T-helper 22 cell (primary cell): ENCODE results near the gene CD209.
"Not testable (repeated sequence)": the region's sequence is repeated elsewhere in the genome, so short reads cannot be mapped to it uniquely, and the experiment has no call there.

Experiments
- DNase-seq: peaks from one replicate; pipeline ENCODE4 v3.0.0-alpha.2; 2020; ENCODE audit warnings: low read depth

CD209 gene, protein sequence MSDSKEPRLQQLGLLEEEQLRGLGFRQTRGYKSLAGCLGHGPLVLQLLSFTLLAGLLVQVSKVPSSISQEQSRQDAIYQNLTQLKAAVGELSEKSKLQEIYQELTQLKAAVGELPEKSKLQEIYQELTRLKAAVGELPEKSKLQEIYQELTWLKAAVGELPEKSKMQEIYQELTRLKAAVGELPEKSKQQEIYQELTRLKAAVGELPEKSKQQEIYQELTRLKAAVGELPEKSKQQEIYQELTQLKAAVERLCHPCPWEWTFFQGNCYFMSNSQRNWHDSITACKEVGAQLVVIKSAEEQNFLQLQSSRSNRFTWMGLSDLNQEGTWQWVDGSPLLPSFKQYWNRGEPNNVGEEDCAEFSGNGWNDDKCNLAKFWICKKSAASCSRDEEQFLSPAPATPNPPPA

DNA sequence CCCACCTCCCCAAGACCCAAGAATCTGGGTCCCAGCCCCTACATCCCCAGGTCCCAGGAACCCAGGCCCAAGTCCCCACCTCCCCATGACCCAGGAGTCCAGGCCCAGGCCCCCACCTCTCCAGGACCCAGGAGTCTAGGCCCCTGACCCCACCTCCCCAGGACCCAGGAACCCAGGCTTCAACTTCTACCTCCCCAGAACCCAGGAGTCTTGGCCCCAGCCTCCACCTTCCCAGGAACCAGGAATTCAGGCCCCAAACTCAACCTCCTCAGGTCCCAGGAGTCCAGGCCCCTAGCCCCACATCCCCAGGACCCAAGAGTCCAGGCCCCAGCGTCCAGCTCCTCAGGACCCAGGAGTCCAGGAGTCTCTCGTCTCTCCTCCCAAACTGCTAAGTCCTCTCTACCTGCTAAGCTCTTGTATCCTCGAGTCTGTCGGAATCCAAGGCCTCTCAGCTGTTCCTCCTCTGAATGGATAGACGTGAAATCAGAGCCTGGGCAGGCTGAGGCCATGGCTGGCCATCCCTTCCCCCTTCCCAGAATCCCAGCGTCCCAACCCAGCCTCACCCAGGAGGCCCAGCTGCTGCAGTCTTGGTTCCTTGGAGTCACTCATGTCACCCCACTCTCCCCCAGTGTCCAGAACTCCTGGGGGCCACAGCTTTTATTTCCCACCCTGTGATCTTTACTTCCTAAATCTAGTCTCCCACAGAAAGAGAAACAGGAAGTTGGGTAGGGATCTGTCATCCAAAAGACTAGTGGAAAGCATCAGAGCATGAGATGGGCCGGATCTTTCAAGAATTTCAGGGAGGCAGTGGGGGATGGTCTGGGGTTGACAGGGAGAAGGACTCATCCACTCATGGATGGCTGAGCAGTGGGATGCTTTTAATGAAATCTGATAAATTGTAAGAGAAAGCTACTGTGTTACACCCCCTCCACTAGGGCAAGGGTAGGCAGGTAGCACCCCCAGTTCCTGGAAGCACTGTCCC, at the start of gene CD209:
Gene CD209, minus strand, starts transcription at position 632 of the 982 bp plus-strand sequence. Its CDS starts 23 bp downstream, at position 609.
- DNase-seq = no peak

DNA sequence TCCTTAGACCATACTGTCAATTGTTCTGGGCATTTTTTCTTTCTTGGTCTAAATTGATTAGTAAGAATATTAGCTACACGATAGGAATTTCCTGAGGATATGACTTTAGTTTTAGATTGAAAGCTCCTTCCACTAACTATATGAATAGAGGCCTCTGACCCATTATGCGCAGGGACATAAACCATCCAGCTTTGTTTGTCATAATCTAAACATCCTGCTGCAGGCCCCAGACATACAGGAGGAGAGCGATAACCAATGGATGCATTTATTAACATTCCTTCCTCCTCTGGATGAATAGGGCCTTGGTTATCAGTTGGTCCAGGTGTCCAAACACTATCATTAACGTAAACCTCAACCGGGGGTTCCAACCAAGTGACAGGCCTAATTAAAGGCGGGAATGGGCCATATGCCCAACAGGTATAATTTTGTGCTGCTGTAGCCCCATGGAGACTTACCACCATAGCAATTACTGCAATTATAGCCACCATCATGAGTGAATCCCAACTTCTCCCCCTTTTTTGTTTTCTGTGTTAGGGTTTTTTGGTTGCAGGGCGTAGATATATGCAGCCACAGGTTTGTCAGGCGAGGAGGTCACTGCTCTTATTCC, 48.3 kb upstream of the CD209 start:
- no peak for DNase-seq

DNA sequence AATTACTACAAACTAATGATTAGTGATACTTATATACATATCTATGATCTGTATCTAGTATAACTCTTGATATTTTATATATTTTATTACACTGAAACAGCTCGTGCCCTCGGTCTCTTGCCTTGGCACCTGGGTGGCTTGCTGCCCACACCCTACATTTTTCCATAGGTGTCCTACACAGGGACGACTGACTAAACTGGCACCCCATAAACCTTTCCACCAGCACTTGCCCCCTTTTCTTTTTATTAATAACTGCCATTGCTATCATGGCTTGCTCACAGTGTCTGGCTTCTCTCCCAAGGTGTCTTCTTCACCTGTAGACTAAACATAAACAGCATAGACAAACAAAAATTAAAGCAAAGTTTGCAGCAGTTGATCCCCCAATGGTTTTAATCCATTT, 46.2 kb upstream of the CD209 start:
- no peak for DNase-seq

DNA sequence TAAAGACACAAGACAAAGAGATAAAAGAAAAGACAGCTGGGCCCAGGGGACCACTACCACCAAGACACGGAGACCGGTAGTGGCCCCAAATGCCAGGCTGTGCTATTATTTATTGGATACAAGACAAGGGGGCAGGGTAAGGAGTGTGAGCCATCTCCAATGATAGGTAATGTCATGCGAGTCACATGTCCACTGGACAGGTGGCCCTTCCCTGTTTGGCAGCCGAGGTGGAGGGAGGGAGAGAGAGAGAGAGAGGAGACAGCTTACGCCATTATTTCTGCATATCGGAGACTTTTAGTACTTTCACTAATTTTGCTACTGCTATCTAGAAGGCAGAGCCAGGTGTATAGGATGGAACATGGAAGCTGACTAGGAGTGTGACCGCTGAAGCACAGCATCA, 45.4 kb upstream of the CD209 start:
- not testable (repeated sequence) for DNase-seq

DNA sequence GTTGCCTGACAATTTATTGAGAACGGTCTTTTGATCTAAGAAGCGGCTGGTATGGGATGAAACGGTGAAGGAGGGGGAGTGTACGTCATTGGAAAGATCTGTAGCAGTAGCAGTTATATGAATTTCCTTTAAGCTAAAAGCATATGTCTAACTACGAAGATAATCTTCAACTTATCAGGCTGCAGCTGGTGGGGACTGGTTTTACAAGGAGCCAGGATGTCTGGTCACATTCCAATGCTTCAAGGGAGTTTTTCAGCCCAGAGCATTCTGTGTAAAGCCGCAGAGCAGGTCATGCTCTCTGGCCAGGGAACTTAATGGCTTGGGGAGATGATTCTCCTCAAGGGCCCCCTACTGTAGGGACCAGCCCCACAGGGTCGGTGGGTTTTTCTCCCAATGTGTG, 44.9 kb upstream of the CD209 start:
- no peak for DNase-seq

DNA sequence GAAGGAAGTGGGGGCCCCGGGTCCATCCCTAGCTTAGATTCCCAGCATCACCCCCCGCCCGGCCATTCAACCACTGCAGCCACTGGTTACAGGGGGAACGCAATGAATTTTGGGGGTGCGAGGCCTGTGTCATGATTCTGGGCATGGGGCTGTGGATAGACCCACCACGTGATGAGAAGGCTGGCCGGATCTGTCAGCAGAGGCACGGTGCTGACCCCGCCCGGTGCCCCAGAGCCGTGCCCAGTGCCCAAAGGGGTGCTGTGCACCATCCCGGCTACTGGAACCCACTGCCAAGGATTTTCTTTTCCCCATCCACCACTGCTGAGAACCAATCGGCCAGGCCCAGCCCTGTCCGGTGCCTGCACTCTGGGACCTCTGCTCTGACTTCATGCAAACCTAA, 43.1 kb upstream of the CD209 start:
- no peak for DNase-seq

DNA sequence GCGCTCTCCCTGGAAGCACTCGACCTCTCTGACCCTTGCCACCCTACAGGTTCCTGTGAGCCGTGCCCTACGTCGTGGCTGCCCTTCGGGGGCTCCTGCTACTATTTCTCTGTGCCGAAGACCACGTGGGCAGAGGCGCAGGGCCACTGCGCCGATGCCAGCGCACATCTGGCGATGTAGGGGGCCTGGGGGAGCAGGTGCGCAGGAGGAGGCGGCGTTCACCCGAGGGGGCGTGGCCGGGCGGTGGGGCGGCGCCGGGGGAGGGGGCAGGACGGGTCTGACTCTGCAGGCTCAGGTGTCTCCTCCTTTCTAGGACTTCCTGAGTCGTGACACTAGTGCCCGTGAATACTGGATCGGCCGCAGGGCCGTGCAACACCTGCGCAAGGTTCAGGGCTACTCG, 42.1 kb upstream of the CD209 start:
- DNase-seq = no peak

DNA sequence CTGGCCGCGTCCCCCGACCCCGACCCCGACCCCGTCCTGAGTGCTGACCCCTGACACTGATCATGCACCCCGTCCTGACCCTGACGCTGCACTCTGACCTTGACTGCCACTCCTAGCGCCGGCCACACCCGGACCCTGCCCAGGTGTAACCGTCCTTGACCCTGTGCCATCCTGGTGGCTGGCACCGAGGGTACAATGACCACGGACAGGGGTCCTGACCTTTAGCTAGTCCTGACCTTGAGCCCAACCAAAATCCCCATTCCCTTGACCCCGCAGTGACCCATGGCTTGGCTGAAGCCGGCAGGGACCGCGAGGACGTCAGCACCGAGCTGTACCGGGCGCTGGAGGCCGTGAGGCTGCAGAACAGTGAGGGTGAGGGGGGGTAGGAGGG, 41.6 kb upstream of the CD209 start:
- DNase-seq = no peak

DNA sequence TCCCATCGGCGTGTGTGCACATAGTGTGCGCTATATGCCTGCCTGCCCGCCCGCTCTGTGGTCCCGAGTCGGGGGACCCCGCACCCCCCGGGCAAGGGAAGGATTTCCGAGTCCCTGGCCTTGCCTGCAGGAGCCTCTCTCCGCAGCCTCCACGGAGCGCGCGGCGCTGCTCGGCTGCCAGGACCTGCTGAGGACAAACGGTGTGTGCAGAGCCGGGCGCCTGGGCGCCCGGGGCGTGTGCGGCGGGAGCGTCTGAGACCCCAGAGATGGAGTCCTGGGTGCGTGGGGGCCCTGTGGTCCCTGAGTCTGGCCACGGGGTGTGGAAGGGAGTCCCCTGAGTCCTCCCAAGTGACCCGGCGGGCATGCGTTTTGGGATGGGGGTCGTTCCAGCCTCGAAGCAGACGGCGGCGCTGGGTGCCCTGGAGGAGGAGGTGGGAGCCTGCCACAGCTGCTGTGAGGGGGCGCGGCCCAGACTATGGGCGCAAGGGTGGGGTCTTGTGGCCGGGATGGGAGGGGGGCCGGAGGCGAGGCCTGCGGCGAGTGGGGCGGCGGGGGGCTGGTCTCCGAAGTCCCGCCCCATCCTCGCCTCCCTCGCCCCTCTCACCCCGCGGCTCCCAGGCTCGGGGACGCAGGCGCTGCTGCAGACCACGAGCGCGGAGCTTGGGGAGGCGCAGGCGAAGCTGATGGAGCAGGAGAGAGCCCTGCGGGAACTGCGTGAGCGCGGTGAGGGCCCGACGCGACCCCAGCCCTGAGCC, 41.0 kb upstream of the CD209 start:
- DNase-seq = no peak

DNA sequence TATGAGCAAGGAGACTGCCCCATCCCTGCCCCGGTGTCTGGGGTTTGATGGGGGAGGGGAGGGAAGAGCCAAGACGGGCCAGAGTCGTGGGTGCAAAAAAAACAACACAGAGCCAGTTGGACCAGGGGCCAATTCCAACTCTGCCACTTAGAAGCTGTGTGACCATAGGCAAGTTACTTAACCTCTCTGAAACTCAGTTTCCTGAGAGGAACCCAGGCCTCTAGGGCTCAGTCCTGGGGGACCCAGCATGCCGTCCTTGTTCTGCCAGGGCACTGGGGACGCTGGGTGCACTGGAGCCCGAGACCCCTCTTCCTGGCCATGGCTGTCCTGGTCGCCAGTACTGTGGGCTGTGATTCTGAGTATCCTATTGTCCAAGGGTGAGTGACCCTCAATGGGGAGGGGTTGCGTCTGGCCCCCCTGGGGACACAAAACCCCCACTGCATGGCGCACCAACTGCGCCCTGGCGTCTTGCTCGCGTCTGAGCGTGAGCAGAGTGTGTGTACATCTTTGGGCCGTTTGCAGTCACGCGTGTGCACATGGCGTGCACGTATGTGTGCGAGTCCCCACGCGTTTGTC, 40.4 kb upstream of the CD209 start:
- DNase-seq = no peak

DNA sequence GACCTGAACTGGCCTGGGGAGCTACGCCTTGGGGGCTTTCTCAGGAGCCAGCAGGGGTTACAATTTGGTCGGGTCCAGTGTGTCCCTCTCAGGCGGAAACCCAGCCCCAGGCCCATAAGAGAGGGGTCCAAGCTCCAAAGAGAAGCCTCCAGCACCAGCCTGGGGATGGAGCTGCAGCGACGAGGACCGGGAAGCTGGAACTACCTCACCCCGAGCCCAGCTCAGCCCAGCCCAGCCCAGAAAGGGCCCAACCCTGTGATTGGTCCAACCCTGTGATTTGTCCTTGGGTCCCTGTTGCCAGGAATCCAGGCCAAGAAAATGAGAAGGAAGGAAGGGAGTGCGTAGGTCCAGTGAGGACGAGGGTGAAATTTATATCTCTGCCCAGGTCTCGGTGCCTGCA, 39.8 kb upstream of the CD209 start:
- DNase-seq = no peak

DNA sequence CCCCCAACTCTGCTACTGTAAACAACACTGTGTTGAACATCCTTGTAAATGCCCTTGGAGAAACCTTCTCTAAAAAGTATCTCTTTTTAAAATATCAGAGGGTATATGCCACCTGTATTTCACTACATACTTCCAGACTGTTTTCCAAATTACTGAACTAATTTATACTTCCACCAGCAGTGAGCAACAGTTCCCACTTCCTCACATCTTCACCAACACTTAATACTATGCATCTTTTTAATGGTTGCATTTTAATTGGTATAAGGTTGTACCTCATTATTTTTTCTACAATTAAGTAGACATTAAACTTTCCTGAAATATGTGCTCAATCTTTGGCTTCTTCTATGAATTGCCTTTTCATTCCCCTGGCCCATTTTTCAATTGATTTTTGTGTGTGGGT, 37.5 kb upstream of the CD209 start:
- DNase-seq = no peak

DNA sequence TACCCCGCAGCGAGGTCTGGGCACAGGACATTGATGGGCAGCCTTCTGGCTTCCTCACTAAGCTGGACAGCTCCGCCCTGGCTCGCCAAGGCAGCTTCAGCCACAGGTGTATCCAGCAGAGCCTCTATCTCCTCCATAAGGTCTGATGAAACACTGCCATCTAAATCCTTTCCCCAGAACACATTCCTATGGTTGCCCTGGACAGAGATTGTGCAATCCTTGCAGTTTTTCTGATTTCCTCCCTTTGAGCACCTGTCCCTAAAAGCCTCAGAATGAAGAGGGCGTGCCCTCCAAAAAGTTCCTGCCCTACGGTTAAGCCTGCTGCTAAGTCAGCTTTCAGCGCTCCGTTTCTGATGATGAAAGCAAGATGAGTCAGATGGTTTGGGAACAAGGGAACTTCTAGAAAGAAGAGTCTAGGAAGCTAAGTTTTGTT, 36.7 kb upstream of the CD209 start:
- no peak for DNase-seq

DNA sequence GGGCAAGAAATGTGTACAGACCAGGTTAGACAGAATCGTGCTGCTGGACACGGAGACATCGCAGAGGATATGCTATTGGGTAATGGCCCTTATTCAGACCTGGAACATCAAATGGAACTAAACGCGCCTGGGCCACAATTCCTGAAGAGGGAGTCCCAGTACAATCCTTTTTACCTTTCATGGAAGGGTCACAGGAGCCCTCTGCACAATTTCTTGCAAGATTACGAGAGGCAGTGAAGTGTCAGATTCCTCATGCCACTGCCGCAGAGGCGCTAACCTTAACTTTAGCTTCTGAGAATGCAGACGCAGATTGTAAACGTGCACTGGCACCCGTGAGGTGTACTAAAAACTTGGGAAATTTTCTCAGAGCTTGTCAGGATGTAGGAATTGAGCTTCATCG, 33.8 kb upstream of the CD209 start:
- no peak for DNase-seq

DNA sequence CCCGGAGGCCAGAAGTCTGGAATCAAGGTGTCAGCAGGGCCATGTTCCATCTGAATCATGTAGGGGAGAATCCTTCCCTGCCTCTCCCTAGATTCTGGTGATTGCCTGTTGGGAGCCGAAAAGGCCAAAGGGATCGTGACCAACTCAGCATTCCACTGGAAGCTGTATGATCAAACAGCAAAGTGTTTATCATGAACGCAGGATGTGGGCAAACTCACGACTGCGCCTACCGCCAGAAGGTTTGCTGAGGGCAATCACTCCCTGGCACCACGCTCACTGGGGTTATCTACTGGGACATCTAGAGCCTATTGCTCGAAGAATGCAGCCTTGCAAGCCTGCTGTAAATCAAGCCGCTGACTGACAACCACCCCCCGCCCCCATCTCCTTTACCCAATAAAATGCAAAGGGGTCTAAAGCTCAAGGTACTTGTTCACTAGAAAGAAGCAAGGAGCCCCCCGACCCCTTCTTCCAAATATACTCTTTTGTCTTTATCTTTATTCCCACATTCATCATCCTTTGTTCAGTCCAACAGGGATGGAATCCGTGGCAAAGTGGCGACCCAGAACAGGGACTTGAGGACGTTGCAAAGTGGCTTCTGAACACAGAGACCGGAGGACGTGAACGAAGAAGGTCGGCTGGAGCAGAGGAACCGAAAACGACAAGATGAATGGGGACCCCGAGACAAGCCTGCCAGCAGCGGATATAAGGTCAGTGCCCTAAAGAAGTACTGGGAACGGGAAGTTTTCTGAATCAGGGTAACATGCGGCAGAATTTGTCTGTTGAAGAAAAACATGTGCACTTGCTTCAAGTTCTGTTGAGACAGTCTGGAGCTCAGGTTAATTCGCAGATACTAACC, 32.5 kb upstream of the CD209 start:
- DNase-seq = no peak

DNA sequence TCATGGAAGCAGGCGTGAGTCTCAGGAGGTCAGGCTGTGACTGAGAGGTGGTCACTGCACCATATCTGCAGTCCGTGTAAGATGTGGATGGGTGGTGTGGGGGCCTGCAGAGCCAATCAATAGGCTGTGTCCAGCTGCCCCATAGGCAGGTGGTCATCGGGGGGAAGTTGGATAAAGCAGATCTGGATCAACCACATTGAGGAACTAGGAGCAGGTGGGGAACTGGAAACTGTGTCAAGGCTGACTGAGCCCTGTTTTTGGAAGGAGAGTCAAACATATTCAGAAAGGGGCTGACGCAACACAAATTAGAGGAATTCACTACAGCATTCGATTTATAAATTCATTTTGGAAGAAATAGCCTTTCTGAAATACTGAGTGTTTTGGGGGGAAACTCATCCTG, 30.7 kb upstream of the CD209 start:
- DNase-seq = no peak

DNA sequence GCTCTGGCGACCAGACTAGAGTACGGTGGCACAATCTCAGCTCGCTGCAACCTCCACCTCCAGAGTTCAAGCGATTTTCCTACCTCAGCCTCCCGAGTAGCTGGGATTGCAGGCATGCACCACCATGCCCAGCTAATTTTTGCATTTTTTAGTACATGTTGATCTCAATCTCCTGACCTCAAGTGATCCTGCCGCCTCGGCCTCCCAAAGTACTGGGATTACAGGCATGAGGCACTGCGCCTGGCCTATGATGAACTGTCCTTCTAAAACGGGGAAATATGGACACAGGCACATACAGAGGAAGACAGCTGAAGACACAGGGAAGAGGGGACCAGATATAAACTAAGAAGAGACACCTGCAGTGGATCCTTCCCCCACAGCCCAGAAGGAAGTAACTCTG, 28.4 kb upstream of the CD209 start:
- no peak for DNase-seq

DNA sequence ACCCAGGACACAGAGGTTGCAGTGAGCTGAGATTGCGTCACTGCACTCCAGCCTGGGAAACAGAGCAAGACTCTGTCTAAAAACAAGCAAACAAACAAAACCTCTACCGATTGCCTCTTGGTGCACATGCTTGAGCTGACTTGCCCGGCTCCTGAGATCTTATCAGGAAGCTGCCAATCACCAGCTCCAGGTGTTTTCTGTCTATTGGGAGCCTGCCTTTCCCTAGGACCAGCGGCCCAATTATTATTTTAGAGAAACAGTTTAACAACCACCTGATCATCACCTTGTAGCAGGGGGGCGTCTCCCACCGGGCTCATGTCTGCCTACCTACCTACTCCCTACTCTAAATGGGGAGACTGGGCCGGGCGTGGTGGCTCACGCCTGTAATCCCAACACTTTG, 26.5 kb upstream of the CD209 start:
- DNase-seq = no peak

DNA sequence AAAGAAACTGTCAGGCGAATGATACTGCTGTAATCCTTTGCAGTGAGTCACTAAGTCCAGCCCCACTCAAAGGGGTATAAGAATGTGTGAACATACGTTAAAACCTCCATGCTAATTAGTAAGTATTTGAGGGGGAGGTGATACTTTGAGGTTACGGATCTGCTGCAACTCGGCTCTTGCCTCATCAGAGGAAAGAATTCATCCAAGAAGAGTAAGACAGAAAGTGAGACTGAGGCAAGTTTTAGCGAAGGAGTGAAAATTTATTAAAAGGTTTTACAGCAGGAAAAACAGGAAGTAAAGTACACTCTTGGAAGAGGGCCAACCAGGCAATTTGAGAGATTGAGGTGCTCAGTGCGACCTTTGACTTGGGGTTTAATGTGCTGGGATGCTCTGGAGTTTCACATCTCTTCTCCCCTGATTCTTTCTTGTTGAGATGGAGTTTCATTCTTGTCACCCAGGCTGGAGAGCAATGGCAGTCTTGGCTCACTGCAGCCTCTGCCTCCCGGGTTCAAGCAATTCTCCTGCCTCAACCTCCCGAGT, 25.5 kb upstream of the CD209 start:
- no peak for DNase-seq

DNA sequence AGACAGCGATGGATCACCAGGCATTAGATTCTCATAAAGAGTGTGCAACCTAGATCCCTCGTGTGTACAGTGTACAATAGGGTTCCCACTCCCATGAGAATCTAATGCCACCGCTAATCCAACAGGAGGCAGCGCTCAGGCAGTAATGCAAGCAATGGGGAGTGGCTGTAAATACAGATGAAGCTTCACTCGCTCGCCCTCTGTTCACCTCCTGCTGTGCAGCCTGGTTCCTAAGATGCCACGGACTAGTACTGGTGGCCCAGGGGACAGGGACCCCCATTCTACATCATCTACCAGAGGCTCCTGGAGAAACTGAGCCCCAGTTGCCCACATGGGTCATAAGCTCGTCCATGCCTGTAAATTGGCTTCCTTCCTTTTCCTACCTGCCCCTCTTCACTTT, 23.7 kb upstream of the CD209 start:
- no peak for DNase-seq
